Measurements from ENCODE around the gene RNF157. TPM values are rescaled to one million over a fixed set of nuclear protein-coding genes. Genes with fewer than 3 reads are reported as not detected.

The RNF157 gene
- total RNA-seq, 1 experiment from 2014 or later: 0.86 TPM

DNA sequence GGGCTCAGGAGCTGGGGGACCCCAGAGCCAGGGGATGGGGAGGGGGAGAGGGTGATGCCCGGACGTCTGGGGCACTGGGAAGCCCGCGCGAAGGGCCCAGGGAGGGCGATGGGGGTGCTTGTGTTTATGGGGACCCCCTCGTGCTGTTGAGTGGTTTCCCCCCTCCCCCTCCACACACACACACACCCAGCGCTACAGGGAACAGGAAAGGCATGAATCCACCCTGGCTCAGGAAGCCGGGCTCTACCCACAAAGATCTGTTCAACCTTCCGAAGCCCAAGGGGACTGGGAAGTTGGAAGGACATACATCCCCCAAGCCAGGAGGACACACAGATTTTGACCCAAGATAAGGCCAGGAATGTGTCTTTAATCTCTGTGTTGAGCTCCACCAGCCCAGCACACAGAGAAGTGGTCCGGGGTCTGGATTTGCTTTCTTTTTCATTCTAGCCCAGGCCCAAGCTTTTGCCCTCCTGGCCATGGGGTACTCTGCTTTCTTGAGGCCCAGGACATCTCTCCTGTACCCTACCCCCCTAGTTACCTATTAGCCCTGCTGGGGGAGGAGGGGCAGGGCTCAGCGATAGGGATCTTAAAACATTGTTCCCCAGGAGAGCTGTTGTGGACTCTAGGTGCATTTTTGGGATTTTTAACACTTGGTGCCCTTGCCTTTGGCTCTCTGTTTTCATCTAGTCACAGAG lies 26.1 kb upstream of the RNF157 start:
- H2AFZ ChIP-seq (ENCODE audit: low read depth, low read length, poor library complexity, severe bottlenecking): no peak overlapping the region
- TSS peak; percentile 45 for BruUV-seq (replicated peaks)
- H3K9ac ChIP-seq (ENCODE audit: low read length): peak overlapping the region; percentile 74
- H4K20me1 ChIP-seq (ENCODE audit: insufficient read depth): no peaks in the 10 kb centered on the region
- H3K4me3 ChIP-seq (replicated peaks in 1 of 2; ENCODE audit: low read depth in 1 of 2, low read length in 2 of 2): peak overlapping the region; percentile 70 to 82
- ATAC-seq (no peak), DNase-seq (ENCODE audit: low read depth, low spot score) (no peak)
- peak overlapping the region; percentile 90 for H3K4me2 ChIP-seq (ENCODE audit: low read length)
- H3K79me2 ChIP-seq (ENCODE audit: insufficient read depth, low read length): peaks cover 24% of the 10 kb centered on the region
- no peaks in the 10 kb centered on the region for H3K9me2 ChIP-seq (ENCODE audit: insufficient read depth)
- CTCF ChIA-PET: interaction anchor here (1.5 to 1.7 kb wide), 2 partner anchors 13 to 14 kb away, joined by 3 to 11 read pairs; no protein-coding TSS in a partner anchor
- RAD21 ChIA-PET (ENCODE audit: low non-redundant PET in 1 of 2, low total read pairs in 2 of 2, uncharacterized antibody in 2 of 2, unreplicated experiment in 2 of 2): no interaction called here
- H3K27me3 ChIP-seq (ENCODE audit: insufficient read depth, low read length): no peaks in the 10 kb centered on the region
- H3K4me1 ChIP-seq (ENCODE audit: control insufficient read depth in 1 of 2, insufficient read depth in 2 of 2, low read length in 2 of 2): peaks cover 25 to 39% of the 10 kb centered on the region in 2 experiments
- TF ChIP-seq YY1 (IDR thresholded peaks at IDR 0.05; ENCODE audit: extremely low read depth, insufficient replicate concordance, low read depth, low read length) (no peak), SRF (IDR thresholded peaks at IDR 0.05; ENCODE audit: low read depth) (no peak), EZH2 (IDR thresholded peaks at IDR 0.05) (no peak)
- intact Hi-C loops (cut with micrococcal nuclease): no loop called here
- H3K9me3 ChIP-seq (ENCODE audit: control insufficient read depth in 1 of 2, insufficient read depth in 1 of 2, low read depth in 1 of 2, low read length in 2 of 2): no peaks in the 10 kb centered on the region
- peaks cover 3 to 21% of the 10 kb centered on the region in 2 experiments; a peak in 2 of 4 replicates for H3K36me3 ChIP-seq (ENCODE audit: control insufficient read depth in 1 of 2, insufficient read depth in 2 of 2, low read length in 2 of 2)
- POLR2A ChIA-PET: no interaction called here
- H3K27ac ChIP-seq (ENCODE audit: low read depth, low read length): peak overlapping the region; percentile 68; the same call in 1 of the 2 replicates

DNA sequence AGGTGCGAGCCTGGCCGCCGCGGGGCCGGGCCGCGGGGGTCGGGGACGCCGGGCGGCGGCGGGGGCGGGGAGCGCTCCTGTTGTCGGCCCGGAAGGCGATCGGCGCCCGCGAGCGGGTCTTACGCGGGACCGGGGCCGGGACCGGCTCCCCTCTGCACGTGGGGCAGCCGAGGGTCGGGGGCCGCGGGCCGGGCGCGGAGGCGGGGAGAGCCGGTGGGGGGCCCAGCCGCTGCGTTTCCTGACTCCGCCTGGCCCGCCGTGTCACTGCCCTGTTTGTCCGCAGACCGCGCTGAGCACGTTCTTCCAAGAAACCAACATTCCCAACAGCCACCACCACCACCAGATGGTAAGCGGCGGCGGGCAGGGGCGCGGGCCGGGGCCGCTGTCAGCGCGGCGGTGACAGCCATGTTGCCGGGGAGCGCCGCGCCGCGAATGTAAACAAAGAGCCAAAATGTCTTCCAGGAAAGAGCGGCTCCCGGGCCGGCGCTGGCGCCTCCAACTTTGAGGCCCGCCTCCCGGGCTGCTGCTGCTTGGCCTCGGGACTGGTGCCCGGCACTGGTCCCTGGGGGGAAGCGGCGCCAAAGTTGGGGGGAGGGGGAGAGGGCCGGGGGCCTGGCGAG lies 25.4 kb upstream of the RNF157 start:
- ATAC-seq: peak; percentile 9; the same call in 1 of the 2 replicates
- TF ChIP-seq, protein P1, sequence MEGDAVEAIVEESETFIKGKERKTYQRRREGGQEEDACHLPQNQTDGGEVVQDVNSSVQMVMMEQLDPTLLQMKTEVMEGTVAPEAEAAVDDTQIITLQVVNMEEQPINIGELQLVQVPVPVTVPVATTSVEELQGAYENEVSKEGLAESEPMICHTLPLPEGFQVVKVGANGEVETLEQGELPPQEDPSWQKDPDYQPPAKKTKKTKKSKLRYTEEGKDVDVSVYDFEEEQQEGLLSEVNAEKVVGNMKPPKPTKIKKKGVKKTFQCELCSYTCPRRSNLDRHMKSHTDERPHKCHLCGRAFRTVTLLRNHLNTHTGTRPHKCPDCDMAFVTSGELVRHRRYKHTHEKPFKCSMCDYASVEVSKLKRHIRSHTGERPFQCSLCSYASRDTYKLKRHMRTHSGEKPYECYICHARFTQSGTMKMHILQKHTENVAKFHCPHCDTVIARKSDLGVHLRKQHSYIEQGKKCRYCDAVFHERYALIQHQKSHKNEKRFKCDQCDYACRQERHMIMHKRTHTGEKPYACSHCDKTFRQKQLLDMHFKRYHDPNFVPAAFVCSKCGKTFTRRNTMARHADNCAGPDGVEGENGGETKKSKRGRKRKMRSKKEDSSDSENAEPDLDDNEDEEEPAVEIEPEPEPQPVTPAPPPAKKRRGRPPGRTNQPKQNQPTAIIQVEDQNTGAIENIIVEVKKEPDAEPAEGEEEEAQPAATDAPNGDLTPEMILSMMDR (IDR thresholded peaks at IDR 0.05 in 2 of 3, conservative IDR thresholded peaks at IDR 0.05 in 1 of 3; ENCODE audit: borderline replicate concordance in 1 of 3, insufficient read depth in 1 of 3, low read depth in 2 of 3, low read length in 2 of 3): no peak
- peak; percentile 60 for TF ChIP-seq SIN3A (IDR thresholded peaks at IDR 0.05; ENCODE audit: low read depth)
- TF ChIP-seq JUND (IDR thresholded peaks at IDR 0.05): no peak
- 0 out of 2 replicates have a peak, but pooled peaks have one; percentile 2 for TF ChIP-seq POLR2AphosphoS5 (IDR thresholded peaks at IDR 0.05; ENCODE audit: low read depth, low read length)
- TF ChIP-seq, protein P2, sequence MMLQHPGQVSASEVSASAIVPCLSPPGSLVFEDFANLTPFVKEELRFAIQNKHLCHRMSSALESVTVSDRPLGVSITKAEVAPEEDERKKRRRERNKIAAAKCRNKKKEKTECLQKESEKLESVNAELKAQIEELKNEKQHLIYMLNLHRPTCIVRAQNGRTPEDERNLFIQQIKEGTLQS (IDR thresholded peaks at IDR 0.05): no peak
- TF ChIP-seq CBX3 (IDR thresholded peaks at IDR 0.05; ENCODE audit: low read depth): no peak
- peak; percentile 87 for TF ChIP-seq YY1 (IDR thresholded peaks at IDR 0.05; ENCODE audit: extremely low read depth, insufficient replicate concordance, low read depth, low read length)
- TF ChIP-seq ZFX (IDR thresholded peaks at IDR 0.05): peak; percentile 57; the same call in 1 of the 2 replicates
- no peak for TF ChIP-seq TCF7L2 (IDR thresholded peaks at IDR 0.05; ENCODE audit: borderline replicate concordance, extremely low read depth, insufficient read depth, insufficient read length)
- TF ChIP-seq, protein P3, sequence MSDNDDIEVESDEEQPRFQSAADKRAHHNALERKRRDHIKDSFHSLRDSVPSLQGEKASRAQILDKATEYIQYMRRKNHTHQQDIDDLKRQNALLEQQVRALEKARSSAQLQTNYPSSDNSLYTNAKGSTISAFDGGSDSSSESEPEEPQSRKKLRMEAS (IDR thresholded peaks at IDR 0.05): peak; percentile 58; the same call in 1 of the 2 replicates

More for the DNA sequence above, 25.4 kb upstream of the RNF157 start:
- Histone ChIP-seq H3K36me3 (ENCODE audit: control insufficient read depth in 1 of 2, insufficient read depth in 2 of 2, low read length in 2 of 2) (peaks cover 3 to 15% of the 10 kb centered on the region in 2 experiments; a peak in 2 of 4 replicates), H3K4me3 (replicated peaks in 1 of 2; ENCODE audit: low read depth in 1 of 2, low read length in 2 of 2) (peak overlapping the region; percentile 70 to 82), H3K9me3 (ENCODE audit: control insufficient read depth in 1 of 2, insufficient read depth in 1 of 2, low read depth in 1 of 2, low read length in 2 of 2) (no peaks in the 10 kb centered on the region), H4K20me1 (ENCODE audit: insufficient read depth) (no peaks in the 10 kb centered on the region), H3K9ac (ENCODE audit: low read length) (peak overlapping the region; percentile 74), H3K4me1 (ENCODE audit: control insufficient read depth in 1 of 2, insufficient read depth in 2 of 2, low read length in 2 of 2) (peaks cover 25 to 39% of the 10 kb centered on the region in 2 experiments), H2AFZ (ENCODE audit: low read depth, low read length, poor library complexity, severe bottlenecking) (no peak overlapping the region), H3K4me2 (ENCODE audit: low read length) (peak overlapping the region; percentile 90), H3K27me3 (ENCODE audit: insufficient read depth, low read length) (no peaks in the 10 kb centered on the region), H3K27ac (ENCODE audit: low read depth, low read length) (peak overlapping the region; percentile 68; the same call in 1 of the 2 replicates), H3K9me2 (ENCODE audit: insufficient read depth) (no peaks in the 10 kb centered on the region), H3K79me2 (ENCODE audit: insufficient read depth, low read length) (peaks cover 24% of the 10 kb centered on the region)
- no peak for DNase-seq (ENCODE audit: low read depth, low spot score)
- BruUV-seq (replicated peaks): no TSS peak
- ChIA-PET POLR2A (interaction anchor here (1.0 to 1.9 kb wide), 5 partner anchors 9 to 80 kb away, joined by 3 to 17 read pairs (median 5); no protein-coding TSS in a partner anchor), CTCF (interaction anchor here (1.2 to 3.4 kb wide), 5 partner anchors 14 to 360 kb away, joined by 3 to 34 read pairs (median 4); no protein-coding TSS in a partner anchor), RAD21 (ENCODE audit: low non-redundant PET in 1 of 2, low total read pairs in 2 of 2, uncharacterized antibody in 2 of 2, unreplicated experiment in 2 of 2) (interaction anchor here in 1 of 2 experiments (0.6 to 1.4 kb wide), 2 partner anchors 14 to 84 kb away, joined by 3 to 5 read pairs; no protein-coding TSS in a partner anchor)
- intact Hi-C loops (cut with micrococcal nuclease): no loop called here

All from HCT116 (cell line).